DMS153 (cell line): ENCODE measurements around the gene MYRFL.
"Not testable (repeated sequence)": the region's sequence is repeated elsewhere in the genome, so short reads cannot be mapped to it uniquely, and the experiment has no call there.

ENCODE experiments used
- DNase-seq: peaks from one replicate; lab custom pipeline; 2025; lab: John Stamatoyannopoulos, UW

The MYRFL gene

GRCh38 chr12:69843608-69844007 lies 18.6 kb downstream of the MYRFL start:
- DNase-seq, result no peak

GRCh38 chr12:69844416-69844815 lies 19.4 kb downstream of the MYRFL start:
- DNase-seq, result no peak

- DNase-seq, result no peak
Measured at GRCh38 chr12:69844836-69845235, 19.8 kb downstream of the MYRFL start.

GRCh38 chr12:69846976-69847375 lies 21.9 kb downstream of the MYRFL start:
- DNase-seq, result no peak

GRCh38 chr12:69851976-69852375 lies 26.9 kb downstream of the MYRFL start:
- DNase-seq, result no peak

GRCh38 chr12:69853176-69853961 lies 28.3 kb downstream of the MYRFL start:
- not testable (repeated sequence) for DNase-seq

GRCh38 chr12:69866698-69867097 lies 41.7 kb downstream of the MYRFL start:
- DNase-seq, result no peak

GRCh38 chr12:69868695-69869094 lies 43.7 kb downstream of the MYRFL start:
- DNase-seq, result no peak

GRCh38 chr12:69872804-69873203 lies 47.8 kb downstream of the MYRFL start:
- DNase-seq, result no peak

- no peak for DNase-seq
Measured at GRCh38 chr12:69873429-69873828, 48.4 kb downstream of the MYRFL start.

GRCh38 chr12:69874606-69875005 lies 49.6 kb downstream of the MYRFL start:
- no peak for DNase-seq

- no peak for DNase-seq
Measured at GRCh38 chr12:69875416-69875935, 50.4 kb downstream of the MYRFL start.

- peak; percentile 47 for DNase-seq
Measured at GRCh38 chr12:69879007-69879960, 54.3 kb downstream of the MYRFL start.

GRCh38 chr12:69880571-69880970 lies 55.5 kb downstream of the MYRFL start:
- no peak for DNase-seq

GRCh38 chr12:69881771-69882170 lies 56.7 kb downstream of the MYRFL start:
- no peak for DNase-seq

- peak; percentile 61 for DNase-seq
Measured at GRCh38 chr12:69884386-69884785, 59.4 kb downstream of the MYRFL start.

GRCh38 chr12:69885658-69886057 lies 60.6 kb downstream of the MYRFL start:
- no peak for DNase-seq

GRCh38 chr12:69886109-69886508 lies 61.1 kb downstream of the MYRFL start:
- DNase-seq, result no peak

GRCh38 chr12:69886715-69887114 lies 61.7 kb downstream of the MYRFL start:
- DNase-seq, result no peak

GRCh38 chr12:69888901-69889300 lies 63.9 kb downstream of the MYRFL start:
- no peak for DNase-seq

GRCh38 chr12:69894800-69895383 lies 69.9 kb downstream of the MYRFL start:
- no peak for DNase-seq

GRCh38 chr12:69896653-69897381 lies 71.8 kb downstream of the MYRFL start:
- no peak for DNase-seq
